Right renal pelvis (tissue), 4 donors: Measurements from ENCODE around the gene IFNL3. TPM values are rescaled to one million over a fixed set of nuclear protein-coding genes. Genes with fewer than 3 reads are reported as not detected.

ENCODE experiments used
- DNase-seq, 4 donors: peaks; one replicate each; pipeline ENCODE4 v3.0.0-alpha.2; 2013; ENCODE audit warnings: low read depth in 4 of 4, low spot score in 3 of 4, missing footprints in 1 of 4
- polyA plus RNA-seq, 4 donors: library from polyadenylated mRNA; unstranded; fragments of 120-200 nt; gene quantifications; one replicate each; pipeline ENCODE4 v1.2.1, GENCODE V29; 2013; ENCODE audit not compliant: insufficient read length in 4 of 4

The IFNL3 gene
- polyA plus RNA-seq, 4 donors: 0.10 TPM; not detected in 3

GRCh38 chr19:39194832-39195542, 49.8 kb downstream of the IFNL3 start:
- DNase-seq: no peak

GRCh38 chr19:39193803-39194202, 51.0 kb downstream of the IFNL3 start:
- no peak for DNase-seq

Other genes starting within 250 kb of the IFNL3 start
- gene FBXO27, start 212.5 kb downstream of the IFNL3 start, polyA plus RNA-seq: 1 to 10 TPM; 6.0 to 8.7 (median 7.2) TPM
- under 1 TPM; 0.27 to 0.65 (median 0.50) TPM for gene ACP7, start 160.6 kb downstream of the IFNL3 start, polyA plus RNA-seq
- 10 to 100 TPM; 53.9 to 78.8 (median 56.0) TPM for gene PAK4, start 119.2 kb downstream of the IFNL3 start, polyA plus RNA-seq
- gene NCCRP1, start 48.0 kb downstream of the IFNL3 start, polyA plus RNA-seq: 1 to 10 TPM in 3 of 4 donors, under 1 TPM in 1; 0.93 to 4.7 (median 1.6) TPM
- not detected for gene SYCN, start 40.7 kb downstream of the IFNL3 start, polyA plus RNA-seq
- under 1 TPM in 2 of 4 donors, not detected in 2; 0.14 to 0.17 TPM for gene IFNL4, start 3.9 kb upstream of the IFNL3 start, polyA plus RNA-seq
- not detected for gene IFNL2, start 23.4 kb upstream of the IFNL3 start, polyA plus RNA-seq
- gene IFNL1, start 51.4 kb upstream of the IFNL3 start, polyA plus RNA-seq: not detected
- 1 to 10 TPM; 1.4 to 2.5 (median 1.7) TPM for gene LRFN1, start 75.9 kb upstream of the IFNL3 start, polyA plus RNA-seq
- 10 to 100 TPM; 24.6 to 29.2 (median 25.3) TPM for gene GMFG, start 91.0 kb upstream of the IFNL3 start, polyA plus RNA-seq
- 100 to 1,000 TPM; 106 to 136 (median 107) TPM for gene SAMD4B, start 97.4 kb upstream of the IFNL3 start, polyA plus RNA-seq
- gene PAF1, start 146.1 kb upstream of the IFNL3 start, polyA plus RNA-seq: 10 to 100 TPM; 66.5 to 70.6 (median 68.6) TPM
- gene MED29, start 146.4 kb upstream of the IFNL3 start, polyA plus RNA-seq: 10 to 100 TPM; 41.5 to 48.2 (median 43.1) TPM
- gene ZFP36, start 161.8 kb upstream of the IFNL3 start, polyA plus RNA-seq: 10 to 100 TPM; 20.3 to 59.1 (median 38.2) TPM
- gene PLEKHG2, start 167.7 kb upstream of the IFNL3 start, polyA plus RNA-seq: 10 to 100 TPM; 62.9 to 89.6 (median 84.1) TPM
- gene RPS16, start 190.9 kb upstream of the IFNL3 start, polyA plus RNA-seq: 1,000 to 10,000 TPM; 1,088 to 1,343 (median 1,270) TPM
- 100 to 1,000 TPM; 124 to 139 (median 138) TPM for gene SUPT5H, start 200.6 kb upstream of the IFNL3 start, polyA plus RNA-seq
- gene TIMM50, start 235.8 kb upstream of the IFNL3 start, polyA plus RNA-seq: 10 to 100 TPM; 69.7 to 81.3 (median 73.9) TPM